Measurements from ENCODE around the gene RAPH1. TPM values are rescaled to one million over a fixed set of nuclear protein-coding genes. Genes with fewer than 3 reads are reported as not detected.
A peak's percentile ranks its signal among the peaks of the same experiment; 100 is the strongest.

RAPH1 gene
- total and polyA plus RNA-seq, 2 experiments from 2014 or later, result 12.9 to 22.1 TPM

GRCh38 chr2:203476881-203477280 is 58.2 kb downstream of the RAPH1 start:
- TF ChIP-seq CTCF (IDR thresholded peaks at IDR 0.05; ENCODE audit: poor library complexity), result no peak
- 95% methylated on average over 2 of the region's 2 CpGs for WGBS (ENCODE audit: low lambda C conversion rate, missing lambda C conversion rate)

GRCh38 chr2:203471323-203471722 is 63.8 kb downstream of the RAPH1 start:
- Histone ChIP-seq H2AFZ (no peak overlapping the region), H4K20me1 (ENCODE audit: insufficient read depth, poor library complexity, severe bottlenecking) (no peaks in the 10 kb centered on the region), H3K79me2 (no peaks in the 10 kb centered on the region), H3K9me3 (ENCODE audit: low read depth) (no peaks in the 10 kb centered on the region), H3K4me3 (no peak overlapping the region), H3K9me2 (replicated peaks; ENCODE audit: insufficient read depth) (no peaks in the 10 kb centered on the region), H3K4me2 (no peak overlapping the region), H3K36me3 (replicated peaks; ENCODE audit: insufficient read depth, low read depth) (no peaks in the 10 kb centered on the region), H3K4me1 (ENCODE audit: insufficient read depth) (no peaks in the 10 kb centered on the region), H3K27me3 (no peaks in the 10 kb centered on the region), H3K27ac (no peak overlapping the region)
- TF ChIP-seq CTCF (IDR thresholded peaks at IDR 0.05; ENCODE audit: poor library complexity), result no peak
- TF ChIP-seq EZH2 (IDR thresholded peaks at IDR 0.05; ENCODE audit: borderline replicate concordance), result no peak
- no peak for TF ChIP-seq EZH2phosphoT487 (IDR thresholded peaks at IDR 0.05; ENCODE audit: low read depth, severe bottlenecking, unreplicated experiment)
- WGBS (ENCODE audit: low lambda C conversion rate, missing lambda C conversion rate), result 92% methylated on average over 5 of the region's 5 CpGs
- DNase-seq (ENCODE audit: low spot score), result no peak

More at GRCh38 chr2:203476881-203477280, 58.2 kb downstream of the RAPH1 start:
- Histone ChIP-seq H3K27ac (no peak overlapping the region), H3K9me2 (replicated peaks; ENCODE audit: insufficient read depth) (no peaks in the 10 kb centered on the region), H3K4me3 (no peak overlapping the region), H4K20me1 (ENCODE audit: insufficient read depth, poor library complexity, severe bottlenecking) (no peaks in the 10 kb centered on the region), H3K4me2 (no peak overlapping the region), H3K27me3 (no peaks in the 10 kb centered on the region), H3K9me3 (ENCODE audit: low read depth) (no peaks in the 10 kb centered on the region), H3K36me3 (replicated peaks; ENCODE audit: insufficient read depth, low read depth) (no peaks in the 10 kb centered on the region), H3K4me1 (ENCODE audit: insufficient read depth) (no peaks in the 10 kb centered on the region), H2AFZ (no peak overlapping the region), H3K79me2 (no peaks in the 10 kb centered on the region)
- DNase-seq (ENCODE audit: low spot score), result no peak

- no peak overlapping the region for H3K4me2 ChIP-seq
- H2AFZ ChIP-seq, result no peak overlapping the region
- no peaks in the 10 kb centered on the region for H3K79me2 ChIP-seq
- peak; percentile 36 for DNase-seq (ENCODE audit: low spot score)
- no peaks in the 10 kb centered on the region for H3K27me3 ChIP-seq
- H3K36me3 ChIP-seq (replicated peaks; ENCODE audit: insufficient read depth, low read depth), result no peaks in the 10 kb centered on the region
- H3K9me3 ChIP-seq (ENCODE audit: low read depth), result no peaks in the 10 kb centered on the region
- no peaks in the 10 kb centered on the region for H4K20me1 ChIP-seq (ENCODE audit: insufficient read depth, poor library complexity, severe bottlenecking)
- no peaks in the 10 kb centered on the region for H3K4me1 ChIP-seq (ENCODE audit: insufficient read depth)
- H3K9me2 ChIP-seq (replicated peaks; ENCODE audit: insufficient read depth), result no peaks in the 10 kb centered on the region
- WGBS (ENCODE audit: low lambda C conversion rate, missing lambda C conversion rate), result 82% methylated on average over 4 of the region's 4 CpGs
- no peak overlapping the region for H3K27ac ChIP-seq
- no peak for TF ChIP-seq EZH2phosphoT487 (IDR thresholded peaks at IDR 0.05; ENCODE audit: low read depth, severe bottlenecking, unreplicated experiment)
- TF ChIP-seq CTCF (IDR thresholded peaks at IDR 0.05; ENCODE audit: poor library complexity), result no peak
- TF ChIP-seq EZH2 (IDR thresholded peaks at IDR 0.05; ENCODE audit: borderline replicate concordance), result no peak
- H3K4me3 ChIP-seq, result no peak overlapping the region
Measured at GRCh38 chr2:203470371-203470770, 64.7 kb downstream of the RAPH1 start.

GRCh38 chr2:203469546-203469945 is 65.6 kb downstream of the RAPH1 start:
- H2AFZ ChIP-seq, result no peak overlapping the region
- H3K9me2 ChIP-seq (replicated peaks; ENCODE audit: insufficient read depth), result no peaks in the 10 kb centered on the region
- no peaks in the 10 kb centered on the region for H3K4me1 ChIP-seq (ENCODE audit: insufficient read depth)
- H3K79me2 ChIP-seq, result no peaks in the 10 kb centered on the region
- no peak overlapping the region for H3K4me2 ChIP-seq
- no peak for DNase-seq (ENCODE audit: low spot score)
- TF ChIP-seq EZH2phosphoT487 (IDR thresholded peaks at IDR 0.05; ENCODE audit: low read depth, severe bottlenecking, unreplicated experiment), result no peak
- no peak for TF ChIP-seq EZH2 (IDR thresholded peaks at IDR 0.05; ENCODE audit: borderline replicate concordance)
- TF ChIP-seq CTCF (IDR thresholded peaks at IDR 0.05; ENCODE audit: poor library complexity), result no peak
- no peaks in the 10 kb centered on the region for H3K9me3 ChIP-seq (ENCODE audit: low read depth)
- no peak overlapping the region for H3K4me3 ChIP-seq
- H4K20me1 ChIP-seq (ENCODE audit: insufficient read depth, poor library complexity, severe bottlenecking), result no peaks in the 10 kb centered on the region
- H3K27me3 ChIP-seq, result no peaks in the 10 kb centered on the region
- 59% methylated on average over 1 of the region's 1 CpG for WGBS (ENCODE audit: low lambda C conversion rate, missing lambda C conversion rate)
- no peak overlapping the region for H3K27ac ChIP-seq
- no peaks in the 10 kb centered on the region for H3K36me3 ChIP-seq (replicated peaks; ENCODE audit: insufficient read depth, low read depth)

All from hepatocyte (in vitro differentiated cells).